ENCODE results near the gene KCNJ12. TPM values are rescaled to one million over a fixed set of nuclear protein-coding genes. Genes with fewer than 3 reads are reported as not detected.
"Not testable (repeated sequence)": the region's sequence is repeated elsewhere in the genome, so short reads cannot be mapped to it uniquely, and the experiment has no call there.

KCNJ12 gene
- 10 to 100 TPM in 1 of 4 donors, 1 to 10 TPM in 2, under 1 TPM in 1; 0.56 to 10.5 (median 5.6) TPM for total RNA-seq

- Histone ChIP-seq H3K4me1 (peaks cover 31% of the 10 kb centered on the region), H3K27me3 (peaks cover 47% of the 10 kb centered on the region), H3K9me3 (no peaks in the 10 kb centered on the region), H3K36me3 (no peaks in the 10 kb centered on the region), H3K27ac (peak within 1 kb of the TSS; percentile 68), H3K4me3 (peak within 1 kb of the TSS; percentile 65)
- TF ChIP-seq POLR2AphosphoS5 (IDR thresholded peaks at IDR 0.05), result no peak
- no peak for TF ChIP-seq POLR2A (IDR thresholded peaks at IDR 0.05)
- TF ChIP-seq, protein P1, sequence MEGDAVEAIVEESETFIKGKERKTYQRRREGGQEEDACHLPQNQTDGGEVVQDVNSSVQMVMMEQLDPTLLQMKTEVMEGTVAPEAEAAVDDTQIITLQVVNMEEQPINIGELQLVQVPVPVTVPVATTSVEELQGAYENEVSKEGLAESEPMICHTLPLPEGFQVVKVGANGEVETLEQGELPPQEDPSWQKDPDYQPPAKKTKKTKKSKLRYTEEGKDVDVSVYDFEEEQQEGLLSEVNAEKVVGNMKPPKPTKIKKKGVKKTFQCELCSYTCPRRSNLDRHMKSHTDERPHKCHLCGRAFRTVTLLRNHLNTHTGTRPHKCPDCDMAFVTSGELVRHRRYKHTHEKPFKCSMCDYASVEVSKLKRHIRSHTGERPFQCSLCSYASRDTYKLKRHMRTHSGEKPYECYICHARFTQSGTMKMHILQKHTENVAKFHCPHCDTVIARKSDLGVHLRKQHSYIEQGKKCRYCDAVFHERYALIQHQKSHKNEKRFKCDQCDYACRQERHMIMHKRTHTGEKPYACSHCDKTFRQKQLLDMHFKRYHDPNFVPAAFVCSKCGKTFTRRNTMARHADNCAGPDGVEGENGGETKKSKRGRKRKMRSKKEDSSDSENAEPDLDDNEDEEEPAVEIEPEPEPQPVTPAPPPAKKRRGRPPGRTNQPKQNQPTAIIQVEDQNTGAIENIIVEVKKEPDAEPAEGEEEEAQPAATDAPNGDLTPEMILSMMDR (IDR thresholded peaks at IDR 0.05), result no peak
- no peak for TF ChIP-seq EP300 (IDR thresholded peaks at IDR 0.05)
- no peak for DNase-seq (ENCODE audit: low spot score in 2 of 2)
- 3% methylated on average over 5 of the region's 82 CpGs for WGBS
Measured at GRCh38 chr17:21376081-21376758, at the start of gene KCNJ12. KCNJ12 (plus strand) TSS chr17:21376357; CDS start chr17:21415343, 38,986 bp downstream.

DNA sequence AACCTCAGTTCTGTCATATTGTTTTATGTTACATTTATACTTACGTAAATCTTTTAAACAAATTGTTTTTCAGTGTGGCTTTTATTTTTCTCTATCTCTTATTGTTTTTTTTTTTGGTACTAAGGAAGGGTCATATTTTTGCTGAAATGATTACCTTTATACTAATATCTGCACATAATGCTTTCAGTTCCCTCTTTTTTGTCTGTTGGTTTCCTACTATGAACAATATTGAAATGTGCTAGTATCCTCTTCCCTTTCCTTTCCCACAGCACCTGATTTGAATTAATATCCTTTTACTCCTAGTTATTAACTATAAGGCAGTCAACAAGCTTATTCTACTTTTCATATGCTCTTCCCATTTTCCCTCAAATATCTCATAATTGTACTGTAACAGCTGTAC, 48.2 kb upstream of the KCNJ12 start:
- H3K9me3 ChIP-seq; H3K4me1 ChIP-seq; DNase-seq (ENCODE audit: low spot score in 2 of 2); H3K27me3 ChIP-seq; H3K27ac ChIP-seq; H3K36me3 ChIP-seq; H3K4me3 ChIP-seq: not testable (repeated sequence)
- 77% methylated on average over 1 of the region's 1 CpG for whole genome bisulfite sequencing

DNA sequence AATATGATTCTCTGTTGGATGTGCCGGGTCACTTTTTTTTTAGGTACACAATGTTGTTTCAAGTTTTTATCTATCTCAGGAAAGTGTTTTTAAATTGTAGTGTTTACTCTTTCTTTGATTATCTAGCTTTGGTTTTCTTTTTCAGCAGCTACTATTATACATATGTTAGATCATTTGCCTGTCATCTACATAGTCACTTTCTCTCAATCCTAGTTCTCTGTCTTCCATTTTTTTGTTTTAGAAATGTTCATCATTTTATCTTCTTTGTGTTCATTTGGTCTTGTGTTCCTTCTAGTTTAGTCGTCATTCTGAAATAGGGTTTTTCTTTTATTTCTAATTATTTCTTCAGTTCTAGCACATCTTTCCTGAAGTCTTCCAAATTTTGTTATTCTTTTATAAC, 47.4 kb upstream of the KCNJ12 start:
- WGBS, result 76% methylated on average over 2 of the region's 2 CpGs
- not testable (repeated sequence) for H3K27me3 ChIP-seq; H3K9me3 ChIP-seq; DNase-seq (ENCODE audit: low spot score in 2 of 2); H3K4me1 ChIP-seq; H3K27ac ChIP-seq; H3K4me3 ChIP-seq; H3K36me3 ChIP-seq

GRCh38 chr17:21330436-21331160, 45.6 kb upstream of the KCNJ12 start:
- WGBS, result 74% methylated on average over 9 of the region's 9 CpGs
- no peaks in the 10 kb centered on the region for H3K27me3 ChIP-seq
- no peaks in the 10 kb centered on the region for H3K36me3 ChIP-seq
- TF ChIP-seq EP300 (IDR thresholded peaks at IDR 0.05) (no peak), POLR2AphosphoS5 (IDR thresholded peaks at IDR 0.05) (no peak), POLR2A (IDR thresholded peaks at IDR 0.05) (no peak)
- TF ChIP-seq, protein P1 (IDR thresholded peaks at IDR 0.05), result no peak
- H3K27ac ChIP-seq, result no peak overlapping the region
- peak; percentile 49 to 57 for DNase-seq (ENCODE audit: low spot score in 2 of 2)
- H3K9me3 ChIP-seq, result peaks cover 4% of the 10 kb centered on the region
- H3K4me1 ChIP-seq, result no peaks in the 10 kb centered on the region
- no peak overlapping the region for H3K4me3 ChIP-seq

DNA sequence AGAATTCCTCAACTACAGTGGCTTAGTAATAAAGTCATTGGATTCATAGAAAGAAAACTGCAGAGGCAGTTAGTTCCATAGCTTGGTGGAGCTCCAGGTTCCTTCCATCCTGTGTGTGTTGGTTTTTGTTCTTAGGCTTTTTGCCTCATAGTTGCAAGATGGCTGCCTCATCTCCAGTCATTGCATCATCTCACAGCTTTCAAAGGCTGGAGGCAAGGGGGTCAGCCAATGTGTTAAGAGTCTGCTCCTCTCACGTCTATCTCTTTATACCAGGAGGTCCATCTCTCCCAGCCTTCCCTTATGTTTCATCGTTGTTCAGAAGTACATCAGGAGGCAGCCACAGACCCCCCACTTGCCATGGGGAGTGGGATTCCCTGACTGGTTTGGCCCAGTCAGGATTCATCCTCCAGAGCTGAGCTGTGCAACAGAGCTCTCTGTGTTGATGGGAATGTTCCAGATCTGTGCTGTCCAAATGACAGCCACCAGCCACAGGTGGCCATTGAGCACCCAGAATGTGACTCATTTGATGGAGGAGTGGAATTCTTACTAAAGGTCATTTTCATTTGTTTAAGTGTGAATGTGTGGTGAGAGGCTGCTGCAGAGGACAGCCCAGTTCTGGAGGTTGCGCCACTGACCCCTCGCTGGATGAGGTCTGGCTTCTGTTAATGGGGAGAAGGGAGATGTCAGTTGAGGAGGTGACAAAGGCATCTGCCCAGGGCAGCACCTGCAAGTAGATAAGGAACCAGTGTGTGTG, 39.4 kb upstream of the KCNJ12 start:
- H3K4me1 ChIP-seq, result not testable (repeated sequence)
- 91% methylated on average over 4 of the region's 4 CpGs for WGBS
- DNase-seq (ENCODE audit: low spot score in 2 of 2), result peak in 1 of 2 donors; percentile 16

GRCh38 chr17:21337981-21338625, 38.1 kb upstream of the KCNJ12 start:
- WGBS, result 69% methylated on average over 8 of the region's 8 CpGs
- DNase-seq (ENCODE audit: low spot score in 2 of 2); H3K4me3 ChIP-seq; H3K9me3 ChIP-seq; H3K27ac ChIP-seq; H3K4me1 ChIP-seq; H3K36me3 ChIP-seq; H3K27me3 ChIP-seq: not testable (repeated sequence)

More for the DNA sequence above, 39.4 kb upstream of the KCNJ12 start:
- H3K9me3 ChIP-seq, H3K36me3 ChIP-seq, H3K27me3 ChIP-seq, H3K27ac ChIP-seq, H3K4me3 ChIP-seq: not testable (repeated sequence)

GRCh38 chr17:21339011-21339410, 37.1 kb upstream of the KCNJ12 start:
- H3K27ac ChIP-seq, result no peak overlapping the region
- H3K4me1 ChIP-seq, result no peaks in the 10 kb centered on the region
- no peaks in the 10 kb centered on the region for H3K27me3 ChIP-seq
- H3K36me3 ChIP-seq, result no peaks in the 10 kb centered on the region
- no peak overlapping the region for H3K4me3 ChIP-seq
- no peaks in the 10 kb centered on the region for H3K9me3 ChIP-seq
- DNase-seq (ENCODE audit: low spot score in 2 of 2), result no peak
- TF ChIP-seq POLR2A (IDR thresholded peaks at IDR 0.05), result no peak
- TF ChIP-seq, protein P1 (IDR thresholded peaks at IDR 0.05), result no peak
- TF ChIP-seq POLR2AphosphoS5 (IDR thresholded peaks at IDR 0.05), result no peak
- no peak for TF ChIP-seq EP300 (IDR thresholded peaks at IDR 0.05)
- WGBS, result 73% methylated on average over 7 of the region's 7 CpGs

GRCh38 chr17:21339571-21339970, 36.6 kb upstream of the KCNJ12 start:
- not testable (repeated sequence) for H3K27me3 ChIP-seq; DNase-seq (ENCODE audit: low spot score in 2 of 2); H3K36me3 ChIP-seq; H3K27ac ChIP-seq; H3K4me1 ChIP-seq; H3K4me3 ChIP-seq; H3K9me3 ChIP-seq
- 92% methylated on average over 9 of the region's 11 CpGs for WGBS

GRCh38 chr17:21340407-21340806, 35.8 kb upstream of the KCNJ12 start:
- H3K4me1 ChIP-seq; H3K27me3 ChIP-seq; H3K36me3 ChIP-seq; H3K27ac ChIP-seq; H3K4me3 ChIP-seq; DNase-seq (ENCODE audit: low spot score in 2 of 2); H3K9me3 ChIP-seq: not testable (repeated sequence)
- 84% methylated on average over 6 of the region's 6 CpGs for WGBS

All from suprapubic skin (tissue), 4 donors.